Measurements from ENCODE around the gene GLB1L2. TPM values are rescaled to one million over a fixed set of nuclear protein-coding genes. Genes with fewer than 3 reads are reported as not detected.

Gene GLB1L2
- total and polyA plus RNA-seq, 10 donors = 0.29 to 1.5 (median 0.51) TPM; not detected in 1

GRCh38 chr11:134365011-134365925 lies 33.5 kb downstream of the GLB1L2 start:
- Histone ChIP-seq H3K36me3 (no peaks in the 10 kb centered on the region), H3K27me3 (replicated peaks in 1 of 7) (peaks cover 0 to 37% (median 0%) of the 10 kb centered on the region in 7 donors), H3K9me3 (no peaks in the 10 kb centered on the region), H3K27ac (no peak overlapping the region), H3K4me3 (no peak overlapping the region), H3K4me1 (peaks cover 0 to 4% (median 3%) of the 10 kb centered on the region in 6 donors)
- DNase-seq = peak; percentile 69
- intact Hi-C loops (cut with DNase I; ENCODE audit: low total_unique reads) = no loop called here
- no peak for TF ChIP-seq POLR2A (IDR thresholded peaks at IDR 0.05)
- no peak for TF ChIP-seq CTCF (IDR thresholded peaks at IDR 0.05 in 8 of 11, conservative IDR thresholded peaks at IDR 0.05 in 3 of 11)
- TF ChIP-seq POLR2AphosphoS5 (IDR thresholded peaks at IDR 0.05) = no peak
- WGBS, 5 donors = 62 to 75% (median 71%) methylated on average over 21 to 22 of the region's 22 CpGs

GRCh38 chr11:134366254-134366653 lies 34.5 kb downstream of the GLB1L2 start:
- intact Hi-C loops (cut with DNase I; ENCODE audit: low total_unique reads) = no loop called here

GRCh38 chr11:134367781-134368180 lies 36.0 kb downstream of the GLB1L2 start:
- peak; percentile 65 for DNase-seq
- H3K4me1 ChIP-seq = no peaks in the 10 kb centered on the region
- WGBS, 5 donors = 89 to 93% (median 91%) methylated on average over 18 of the region's 18 CpGs
- H3K9me3 ChIP-seq = no peaks in the 10 kb centered on the region
- TF ChIP-seq POLR2A (IDR thresholded peaks at IDR 0.05) = no peak
- no peak for TF ChIP-seq CTCF (IDR thresholded peaks at IDR 0.05 in 8 of 11, conservative IDR thresholded peaks at IDR 0.05 in 3 of 11)
- no peak for TF ChIP-seq POLR2AphosphoS5 (IDR thresholded peaks at IDR 0.05)
- H3K27me3 ChIP-seq (replicated peaks in 1 of 7) = peaks cover 0 to 14% (median 0%) of the 10 kb centered on the region in 7 donors
- no peak overlapping the region for H3K4me3 ChIP-seq
- intact Hi-C loops (cut with DNase I; ENCODE audit: low total_unique reads) = no loop called here
- H3K36me3 ChIP-seq = no peaks in the 10 kb centered on the region
- H3K27ac ChIP-seq = no peak overlapping the region

More at GRCh38 chr11:134366254-134366653, 34.5 kb downstream of the GLB1L2 start:
- Histone ChIP-seq H3K27me3 (replicated peaks in 1 of 7) (peaks cover 0 to 27% (median 0%) of the 10 kb centered on the region in 7 donors), H3K4me3 (no peak overlapping the region), H3K9me3 (no peaks in the 10 kb centered on the region), H3K36me3 (no peaks in the 10 kb centered on the region), H3K4me1 (no peaks in the 10 kb centered on the region), H3K27ac (no peak overlapping the region)
- no peak for DNase-seq
- WGBS, 5 donors = 67 to 91% (median 81%) methylated on average over 7 of the region's 7 CpGs
- no peak for TF ChIP-seq POLR2A (IDR thresholded peaks at IDR 0.05)
- no peak for TF ChIP-seq POLR2AphosphoS5 (IDR thresholded peaks at IDR 0.05)
- no peak for TF ChIP-seq CTCF (IDR thresholded peaks at IDR 0.05 in 8 of 11, conservative IDR thresholded peaks at IDR 0.05 in 3 of 11)

Data from spleen (tissue), 11 donors.